Left lung (tissue), 10 donors: ENCODE data around the gene CD80. TPM values are rescaled to one million over a fixed set of nuclear protein-coding genes. Genes with fewer than 3 reads are reported as not detected.

Experiments used
- ATAC-seq: fragments of 200-7000 bp; cut with Tn5 transposase; one replicate; pipeline ENCODE4 v1.9.1; 2020; ENCODE audit warnings: moderate library complexity
- DNase-seq, 4 donors: peaks; one replicate each; pipeline ENCODE4 v3.0.0-alpha.2; 2013 to 2020
- H3K27ac ChIP-seq, 2 donors: fragments of 200-600 bp; sonication (generic) in 1 of 2; one replicate each; pipeline versions ENCODE4 v1.5.0 to v1.8.0; 2020 to 2021
- H3K27me3 ChIP-seq, 2 donors: fragments of 200-600 bp; sonication (generic) in 1 of 2; one replicate each; pipeline versions ENCODE4 v1.5.0 to v1.8.0; 2020 to 2021
- H3K36me3 ChIP-seq, 2 donors: fragments of 200-600 bp; sonication (generic) in 1 of 2; one replicate each; pipeline versions ENCODE4 v1.5.0 to v1.8.0; 2020 to 2021
- H3K4me1 ChIP-seq, 2 donors: fragments of 200-600 bp; one replicate each; pipeline ENCODE4 v1.8.0; 2021
- H3K4me3 ChIP-seq, 2 donors: fragments of 200-600 bp; sonication (generic) in 1 of 2; one replicate each; pipeline versions ENCODE4 v1.5.0 to v1.8.0; 2020 to 2021; ENCODE audit warnings: mild to moderate bottlenecking in 1 of 2
- H3K9me3 ChIP-seq, 2 donors: fragments of 200-600 bp; sonication (generic) in 1 of 2; one replicate each; pipeline versions ENCODE4 v1.5.0 to v1.8.0; 2020 to 2021
- intact Hi-C, 2 donors: fragments of 100-400 bp; cut with DNase I; formaldehyde crosslinking; loops; one replicate each; pipeline versions ENCODE4 v1.11.2 to v1.14.2; 2022
- polyA plus RNA-seq, 6 donors: library from polyadenylated mRNA; unstranded; fragments of 120-200 nt; gene quantifications; one replicate each; pipeline ENCODE4 v1.2.1, GENCODE V29; 2013; ENCODE audit not compliant: insufficient read length in 6 of 6
- total RNA-seq, 2 donors: library from RNA; stranded (reverse); fragmentation: NEBNext Ultra II Directional; extraction: Animal tissue kit (Norgen Biotek cat#: 25700); gene quantifications; one replicate each; pipeline ENCODE4 v1.2.1, GENCODE V29; 2021
- TF ChIP-seq, protein P1 (sequence below), 2 donors: fragments of 200-600 bp; sonication (generic) in 1 of 2; IDR thresholded peaks; one replicate each; pipeline versions ENCODE4 v1.5.0 to v1.8.0; 2021; ENCODE audit warnings: antibody characterized with exemption in 2 of 2
- donor health status: DM: no; HTN: yes; CAD: no.
- donor health status: DM: no; HTN: no; CAD: no.

CD80 gene
- total and polyA plus RNA-seq, 8 donors = 2.3 to 5.4 (median 2.9) TPM

DNA sequence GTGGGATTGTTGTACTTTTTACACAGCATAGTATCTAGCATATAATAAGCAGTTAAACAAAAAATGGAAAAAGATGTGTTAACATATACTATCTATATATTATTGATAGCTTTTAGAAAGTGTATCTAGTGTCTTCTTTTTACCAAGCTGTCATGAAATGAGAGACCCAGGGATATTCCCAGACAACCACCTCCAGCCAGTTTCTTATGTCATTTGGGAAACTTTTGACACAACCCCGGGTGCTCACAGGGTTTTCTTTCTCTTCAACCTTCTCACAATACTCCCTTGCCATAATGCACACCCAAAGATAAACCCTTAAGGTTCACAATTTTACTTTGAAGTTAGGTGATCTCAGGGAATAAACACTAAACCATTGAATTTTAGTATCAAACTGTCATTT lies 33.4 kb upstream of the CD80 start:
- Histone ChIP-seq H3K4me3 (no peak overlapping the region), H3K9me3 (no peaks in the 10 kb centered on the region), H3K27ac (no peak overlapping the region), H3K36me3 (no peaks in the 10 kb centered on the region), H3K27me3 (no peaks in the 10 kb centered on the region), H3K4me1 (peaks cover 7 to 37% of the 10 kb centered on the region in 2 donors)
- ATAC-seq (no peak), DNase-seq (no peak)
- intact Hi-C loops = loop anchor here in 1 of 2 donors (10.0 kb wide), 1 partner anchor 82 kb away; the partner anchor contains the start of gene COX17
- TF ChIP-seq, protein P1, sequence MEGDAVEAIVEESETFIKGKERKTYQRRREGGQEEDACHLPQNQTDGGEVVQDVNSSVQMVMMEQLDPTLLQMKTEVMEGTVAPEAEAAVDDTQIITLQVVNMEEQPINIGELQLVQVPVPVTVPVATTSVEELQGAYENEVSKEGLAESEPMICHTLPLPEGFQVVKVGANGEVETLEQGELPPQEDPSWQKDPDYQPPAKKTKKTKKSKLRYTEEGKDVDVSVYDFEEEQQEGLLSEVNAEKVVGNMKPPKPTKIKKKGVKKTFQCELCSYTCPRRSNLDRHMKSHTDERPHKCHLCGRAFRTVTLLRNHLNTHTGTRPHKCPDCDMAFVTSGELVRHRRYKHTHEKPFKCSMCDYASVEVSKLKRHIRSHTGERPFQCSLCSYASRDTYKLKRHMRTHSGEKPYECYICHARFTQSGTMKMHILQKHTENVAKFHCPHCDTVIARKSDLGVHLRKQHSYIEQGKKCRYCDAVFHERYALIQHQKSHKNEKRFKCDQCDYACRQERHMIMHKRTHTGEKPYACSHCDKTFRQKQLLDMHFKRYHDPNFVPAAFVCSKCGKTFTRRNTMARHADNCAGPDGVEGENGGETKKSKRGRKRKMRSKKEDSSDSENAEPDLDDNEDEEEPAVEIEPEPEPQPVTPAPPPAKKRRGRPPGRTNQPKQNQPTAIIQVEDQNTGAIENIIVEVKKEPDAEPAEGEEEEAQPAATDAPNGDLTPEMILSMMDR (IDR thresholded peaks at IDR 0.05) = no peak

DNA sequence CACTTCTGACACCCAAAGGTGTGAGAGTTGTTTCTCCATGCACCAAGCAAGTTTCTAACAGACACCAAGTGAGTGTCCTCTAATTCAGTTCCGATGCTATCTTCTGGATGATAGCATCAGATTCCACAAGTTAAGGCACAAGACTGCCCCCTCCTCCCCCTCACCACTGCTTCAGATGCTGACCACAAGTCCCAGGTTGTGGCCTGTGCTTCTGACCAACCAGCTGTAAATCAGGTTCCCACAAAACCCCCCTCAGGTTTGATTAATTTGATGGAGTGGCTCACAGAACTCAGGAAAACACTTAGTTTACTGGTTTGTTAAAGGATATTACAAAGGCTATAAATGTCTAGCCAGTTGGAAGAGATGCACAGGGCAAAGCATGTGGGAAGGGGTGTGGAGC lies 31.3 kb upstream of the CD80 start:
- Histone ChIP-seq H3K4me3 (no peak overlapping the region), H3K27ac (no peak overlapping the region), H3K36me3 (peaks cover 0 to 12% of the 10 kb centered on the region in 2 donors), H3K27me3 (no peaks in the 10 kb centered on the region), H3K4me1 (peaks cover 0 to 40% of the 10 kb centered on the region in 2 donors), H3K9me3 (no peaks in the 10 kb centered on the region)
- TF ChIP-seq, protein P1 (IDR thresholded peaks at IDR 0.05) = no peak
- DNase-seq (no peak), ATAC-seq (no peak)
- intact Hi-C loops = loop anchor here in 1 of 2 donors (10.0 kb wide), 1 partner anchor 84 kb away; the partner anchor contains the start of gene COX17

DNA sequence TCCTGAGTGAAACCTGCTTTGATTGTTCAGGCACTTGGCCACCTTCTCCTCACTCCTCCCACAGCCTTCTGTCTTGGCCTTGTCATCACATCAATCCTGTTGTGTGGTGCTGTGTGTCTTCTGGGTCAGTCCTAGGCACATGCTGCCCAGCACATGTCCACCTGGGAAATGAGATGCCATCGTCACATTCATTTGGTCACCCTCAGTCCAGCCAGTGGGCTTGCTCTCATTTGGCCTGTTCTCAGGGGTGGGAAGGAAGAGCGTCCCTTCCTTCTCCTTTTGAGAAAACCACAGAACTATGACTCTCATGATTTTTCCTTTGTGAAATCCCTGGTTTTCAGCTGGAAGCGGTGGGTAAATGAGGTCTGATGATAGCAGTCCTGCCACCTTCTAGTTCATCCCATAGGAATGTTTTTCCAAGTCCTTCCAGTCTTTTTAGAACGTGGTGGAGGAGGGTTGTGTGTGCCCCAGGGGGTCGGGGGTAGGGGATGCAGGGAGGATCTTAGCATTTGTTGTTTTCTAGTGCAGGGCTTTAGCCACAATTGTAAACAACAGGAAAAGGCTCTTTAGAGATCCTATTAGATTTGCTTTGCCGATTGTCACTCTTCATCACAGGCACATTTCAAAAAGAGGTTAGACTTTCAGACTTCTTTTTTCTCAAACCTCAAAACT lies 29.8 kb upstream of the CD80 start:
- Histone ChIP-seq H3K27ac (no peak overlapping the region), H3K4me3 (no peak overlapping the region), H3K27me3 (no peaks in the 10 kb centered on the region), H3K9me3 (no peaks in the 10 kb centered on the region), H3K4me1 (peaks cover 0 to 44% of the 10 kb centered on the region in 2 donors), H3K36me3 (peaks cover 0 to 22% of the 10 kb centered on the region in 2 donors)
- ATAC-seq (peak; percentile 60), DNase-seq (peak in 1 of 4 donors; percentile 44)
- intact Hi-C loops = no loop called here
- TF ChIP-seq, protein P1 (IDR thresholded peaks at IDR 0.05) = no peak

DNA sequence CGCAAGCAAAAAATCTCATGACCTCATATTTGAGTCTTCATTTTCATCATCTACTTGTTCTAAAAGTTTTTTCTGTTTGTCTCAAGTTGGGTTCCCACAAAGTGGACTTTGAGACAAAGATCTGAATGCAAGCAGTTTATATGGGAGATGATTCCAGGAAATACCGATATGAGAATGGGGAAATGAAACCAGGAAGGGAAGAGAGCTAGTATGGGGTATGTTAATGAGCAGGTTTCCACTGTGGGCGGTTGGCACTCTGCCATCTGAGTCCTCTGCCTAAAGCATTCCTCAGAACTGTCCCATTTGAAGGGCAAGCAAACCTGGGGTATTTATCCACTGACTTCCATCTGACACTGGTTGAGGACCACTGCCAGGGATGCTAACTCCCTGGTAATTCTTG lies 28.7 kb upstream of the CD80 start:
- ATAC-seq (peak; percentile 58), DNase-seq (peak in 1 of 4 donors; percentile 82)
- no peaks in the 10 kb centered on the region for H3K9me3 ChIP-seq
- H3K36me3 ChIP-seq = peaks cover 0 to 24% of the 10 kb centered on the region in 2 donors
- H3K27me3 ChIP-seq = no peaks in the 10 kb centered on the region
- H3K27ac ChIP-seq = peak overlapping the region in 1 of 2 donors; percentile 62
- TF ChIP-seq, protein P1 (IDR thresholded peaks at IDR 0.05) = no peak
- peaks cover 0 to 44% of the 10 kb centered on the region in 2 donors for H3K4me1 ChIP-seq
- intact Hi-C loops = no loop called here
- no peak overlapping the region for H3K4me3 ChIP-seq

DNA sequence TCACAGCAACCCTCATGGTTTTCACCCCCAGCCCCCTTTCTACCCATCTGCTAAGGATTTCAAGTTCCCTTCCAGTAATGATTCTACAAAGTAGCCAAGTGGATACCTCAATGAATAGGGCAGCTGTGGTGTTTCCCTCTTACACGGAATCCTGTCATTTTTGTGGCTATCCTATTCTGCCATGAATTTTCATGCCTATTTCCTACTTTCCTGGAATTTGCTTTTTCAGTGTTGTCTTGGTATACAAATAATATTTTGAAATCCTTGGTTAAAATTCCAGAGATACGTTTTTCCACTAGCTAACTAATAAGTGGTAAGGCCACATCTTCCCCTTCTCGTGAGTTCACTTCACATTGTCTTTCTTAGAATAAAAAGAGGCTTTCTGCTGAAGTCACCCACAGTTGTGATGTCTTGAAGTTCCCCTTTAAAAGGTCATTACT lies 27.3 kb upstream of the CD80 start:
- no peaks in the 10 kb centered on the region for H3K27me3 ChIP-seq
- H3K9me3 ChIP-seq = no peaks in the 10 kb centered on the region
- no peak overlapping the region for H3K4me3 ChIP-seq
- ATAC-seq = peak; percentile 27
- H3K36me3 ChIP-seq = peaks cover 0 to 24% of the 10 kb centered on the region in 2 donors
- peaks cover 0 to 50% of the 10 kb centered on the region in 2 donors for H3K4me1 ChIP-seq
- peak overlapping the region in 1 of 2 donors; percentile 62 for H3K27ac ChIP-seq
- TF ChIP-seq, protein P1 (IDR thresholded peaks at IDR 0.05) = no peak
- intact Hi-C loops = no loop called here
- no peak for DNase-seq
